HEK293T (cell line): ENCODE measurements around the gene TRIM59.

Source experiments
- CTCF ChIA-PET: fragments of 350-600 bp; formaldehyde crosslinking; extraction: SDS; loops from one replicate; lab custom pipeline; 2021; ENCODE audit warnings: antibody characterized with exemption, inconsistent platforms; lab: Yijun Ruan, JAX
- POLR2A ChIA-PET: fragments of 350-600 bp; formaldehyde crosslinking; extraction: SDS; loops from one replicate; lab custom pipeline; 2020; ENCODE audit warnings: antibody characterized with exemption, inconsistent platforms; lab: Yijun Ruan, JAX
- DNase-seq: peaks from one replicate; pipeline ENCODE4 v3.0.0; 2012; ENCODE audit warnings: mixed read lengths; ENCODE audit errors: extremely low spot score
- ARNT ChIP-seq: fragments of 450-650 bp; IDR thresholded peaks from 2 replicates; pipeline ENCODE4 v1.6.1; 2017; ENCODE audit warnings: mild to moderate bottlenecking
- BHLHE40 ChIP-seq: fragments of 450-650 bp; IDR thresholded peaks from 2 replicates; pipeline ENCODE4 v1.6.1; 2016; ENCODE audit warnings: mild to moderate bottlenecking, moderate library complexity, borderline replicate concordance
- CTBP1 ChIP-seq: fragments of 450-650 bp; IDR thresholded peaks from 2 replicates; pipeline ENCODE4 v1.6.1; 2016; ENCODE audit warnings: borderline replicate concordance
- ELF4 ChIP-seq: fragments of 450-650 bp; IDR thresholded peaks from 2 replicates; pipeline ENCODE4 v1.6.1; 2017; ENCODE audit warnings: antibody characterized with exemption
- FOXA1 ChIP-seq: fragments of 450-650 bp; IDR thresholded peaks from 2 replicates; pipeline ENCODE4 v1.6.1; 2016; ENCODE audit warnings: mild to moderate bottlenecking
- FOXK2 ChIP-seq: fragments of 450-650 bp; IDR thresholded peaks from 2 replicates; pipeline ENCODE4 v1.6.1; 2016; ENCODE audit warnings: mild to moderate bottlenecking
- FOXM1 ChIP-seq: fragments of 450-650 bp; IDR thresholded peaks from 2 replicates; pipeline ENCODE4 v1.6.1; 2017; ENCODE audit warnings: mild to moderate bottlenecking, borderline replicate concordance
- HDGF ChIP-seq: fragments of 450-650 bp; IDR thresholded peaks from 2 replicates; pipeline ENCODE4 v1.6.1; 2017; ENCODE audit warnings: antibody characterized with exemption, borderline replicate concordance
- L3MBTL2 ChIP-seq: fragments of 450-650 bp; conservative IDR thresholded peaks from 2 replicates; pipeline ENCODE4 v1.6.1; 2016; ENCODE audit warnings: mild to moderate bottlenecking
- LEF1 ChIP-seq: fragments of 450-650 bp; IDR thresholded peaks from 2 replicates; pipeline ENCODE4 v1.6.1; 2017; ENCODE audit warnings: mild to moderate bottlenecking, borderline replicate concordance
- NFRKB ChIP-seq: fragments of 450-650 bp; IDR thresholded peaks from 2 replicates; pipeline ENCODE4 v1.6.1; 2016; ENCODE audit warnings: mild to moderate bottlenecking, moderate library complexity
- SP1 ChIP-seq: fragments of 450-650 bp; IDR thresholded peaks from 2 replicates; pipeline ENCODE4 v1.6.1; 2017
- SUZ12 ChIP-seq: fragments of 450-650 bp; IDR thresholded peaks from 2 replicates; pipeline ENCODE4 v1.6.1; 2016; ENCODE audit warnings: mild to moderate bottlenecking
- TARDBP ChIP-seq: fragments of 450-650 bp; IDR thresholded peaks from 2 replicates; pipeline ENCODE4 v1.6.1; 2016
- ZNF384 ChIP-seq: fragments of 450-650 bp; IDR thresholded peaks from 2 replicates; pipeline ENCODE4 v1.6.1; 2016
- TF ChIP-seq, protein P1 (sequence below): fragments of 450-650 bp; IDR thresholded peaks from 2 replicates; pipeline ENCODE4 v1.6.1; 2016

TRIM59 gene

DNA sequence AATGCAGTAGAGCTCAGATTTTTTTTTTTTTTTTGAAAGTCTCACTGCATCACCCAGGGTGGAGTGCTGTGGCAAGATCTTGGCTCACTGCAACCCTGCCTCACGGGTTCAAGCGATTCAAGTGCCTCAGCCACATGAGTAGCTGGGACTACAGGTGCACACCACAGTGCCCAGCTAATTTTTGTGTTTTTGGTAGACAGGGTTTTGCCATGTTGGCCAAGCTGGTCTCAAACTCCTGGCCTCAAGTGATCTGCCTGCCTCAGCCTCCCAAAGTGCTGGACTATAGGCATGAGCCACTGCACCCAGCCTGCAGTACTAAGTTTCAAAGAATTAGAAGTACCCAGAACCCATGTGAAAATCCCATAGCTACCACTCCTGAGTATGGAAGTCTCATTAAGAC is 14.5 kb downstream of the TRIM59 start:
- DNase-seq: no peak
- TF ChIP-seq ELF4: no peak
- no peak for TF ChIP-seq FOXA1
- TF ChIP-seq FOXK2: no peak
- TF ChIP-seq, protein P1, sequence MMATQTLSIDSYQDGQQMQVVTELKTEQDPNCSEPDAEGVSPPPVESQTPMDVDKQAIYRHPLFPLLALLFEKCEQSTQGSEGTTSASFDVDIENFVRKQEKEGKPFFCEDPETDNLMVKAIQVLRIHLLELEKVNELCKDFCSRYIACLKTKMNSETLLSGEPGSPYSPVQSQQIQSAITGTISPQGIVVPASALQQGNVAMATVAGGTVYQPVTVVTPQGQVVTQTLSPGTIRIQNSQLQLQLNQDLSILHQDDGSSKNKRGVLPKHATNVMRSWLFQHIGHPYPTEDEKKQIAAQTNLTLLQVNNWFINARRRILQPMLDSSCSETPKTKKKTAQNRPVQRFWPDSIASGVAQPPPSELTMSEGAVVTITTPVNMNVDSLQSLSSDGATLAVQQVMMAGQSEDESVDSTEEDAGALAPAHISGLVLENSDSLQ: no peak
- no peak for TF ChIP-seq L3MBTL2
- no peak for TF ChIP-seq ARNT
- no peak for TF ChIP-seq BHLHE40
- TF ChIP-seq TARDBP: no peak
- no peak for TF ChIP-seq HDGF
- no peak for TF ChIP-seq SUZ12
- no peak for TF ChIP-seq LEF1
- no peak for TF ChIP-seq NFRKB
- no peak for TF ChIP-seq CTBP1
- no peak for TF ChIP-seq ZNF384
- TF ChIP-seq FOXM1: no peak
- no peak for TF ChIP-seq SP1
- ChIA-PET POLR2A (interaction anchor here (2.7 kb wide), 1 partner anchor 15 kb away, joined by 13 read pairs; the partner anchor contains the start of gene TRIM59), CTCF (no interaction called here)

DNA sequence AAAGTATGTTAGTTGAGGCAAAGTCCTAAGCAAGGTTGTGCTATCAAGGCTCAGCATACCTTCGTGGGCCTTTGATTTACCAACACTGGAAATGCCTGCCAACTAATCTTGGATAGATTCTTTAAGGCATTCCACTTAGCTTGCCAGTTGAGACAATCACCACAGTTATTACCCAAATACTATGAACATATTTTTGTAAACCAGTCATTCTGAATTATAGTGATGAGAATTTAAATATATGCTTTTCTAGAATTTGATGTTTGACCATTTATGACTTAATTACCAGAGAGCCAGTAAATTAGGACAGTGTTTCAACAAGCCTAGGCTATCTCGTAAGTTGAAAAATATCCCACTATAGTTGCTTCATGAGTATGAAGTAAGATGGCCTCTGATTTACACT is 15.5 kb downstream of the TRIM59 start:
- CTCF ChIA-PET: no interaction called here
- POLR2A ChIA-PET: interaction anchor here (2.7 kb wide), 1 partner anchor 16 kb away, joined by 13 read pairs; the partner anchor contains the start of gene TRIM59

DNA sequence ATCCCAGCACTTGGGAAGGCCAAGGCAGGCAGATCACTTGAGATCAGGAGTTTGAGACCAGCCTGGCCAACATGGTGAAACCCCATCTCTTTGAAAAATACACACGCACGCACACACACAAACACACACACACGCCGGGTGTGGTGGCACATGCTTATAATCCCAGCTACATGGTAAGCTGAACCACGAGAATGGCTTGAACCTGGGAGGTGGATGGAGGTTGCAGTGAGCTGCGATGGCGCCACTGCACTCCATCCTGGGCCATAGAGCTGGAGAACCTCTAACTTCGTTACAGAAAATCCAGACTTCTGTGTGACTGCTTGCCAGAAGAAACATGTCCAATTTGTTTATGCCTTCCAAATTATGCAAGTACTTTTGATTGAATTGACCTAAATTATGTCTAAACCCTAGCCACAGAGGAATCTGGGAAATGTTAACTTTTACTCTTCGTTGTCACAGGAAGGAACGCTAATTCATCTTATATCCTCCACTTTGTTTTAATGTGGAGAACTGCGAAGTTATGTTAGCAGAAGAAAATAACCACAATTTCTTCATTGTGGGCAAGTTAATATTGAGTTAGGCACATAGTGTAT is 21.7 kb downstream of the TRIM59 start:
- no peak for TF ChIP-seq SP1
- no peak for TF ChIP-seq CTBP1
- TF ChIP-seq, protein P1: no peak
- no peak for TF ChIP-seq NFRKB
- no peak for TF ChIP-seq TARDBP
- no peak for TF ChIP-seq ZNF384
- no peak for TF ChIP-seq ELF4
- no peak for TF ChIP-seq LEF1
- TF ChIP-seq HDGF: no peak
- TF ChIP-seq FOXA1: no peak
- no peak for TF ChIP-seq SUZ12
- no peak for TF ChIP-seq L3MBTL2
- TF ChIP-seq ARNT: no peak
- TF ChIP-seq FOXK2: no peak
- TF ChIP-seq FOXM1: no peak
- TF ChIP-seq BHLHE40: no peak
- CTCF ChIA-PET: no interaction called here
- POLR2A ChIA-PET: no interaction called here
- DNase-seq: no peak

More for the DNA sequence above, 15.5 kb downstream of the TRIM59 start:
- TF ChIP-seq FOXA1 (no peak), ELF4 (no peak), SP1 (no peak), BHLHE40 (no peak), NFRKB (no peak), ZNF384 (no peak), FOXM1 (no peak), HDGF (no peak), LEF1 (no peak), CTBP1 (no peak)
- TF ChIP-seq, protein P1: no peak
- no peak for DNase-seq

DNA sequence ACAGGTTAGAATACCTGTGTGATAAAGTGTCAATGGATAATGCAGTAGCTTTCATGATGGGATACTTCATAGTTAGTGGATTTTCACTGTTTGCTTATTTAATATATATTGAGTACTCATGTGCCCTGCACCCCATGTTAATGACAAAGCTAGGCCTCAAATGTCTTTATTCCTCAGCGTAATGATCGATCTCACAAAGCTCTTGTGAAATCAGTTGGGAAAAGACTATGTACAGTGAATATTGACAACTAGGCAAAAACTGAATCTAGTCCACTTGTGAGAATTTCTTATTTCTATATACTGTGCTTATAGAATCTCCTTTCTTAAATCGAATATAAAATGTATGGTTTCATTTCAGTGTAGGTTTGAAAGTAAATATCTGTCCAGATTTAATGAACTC is 32.3 kb downstream of the TRIM59 start:
- DNase-seq: no peak
- TF ChIP-seq ARNT: no peak
- TF ChIP-seq SUZ12: no peak
- TF ChIP-seq SP1: no peak
- TF ChIP-seq LEF1: no peak
- TF ChIP-seq HDGF: no peak
- no peak for TF ChIP-seq BHLHE40
- TF ChIP-seq ZNF384: no peak
- ChIA-PET POLR2A (no interaction called here), CTCF (no interaction called here)

DNA sequence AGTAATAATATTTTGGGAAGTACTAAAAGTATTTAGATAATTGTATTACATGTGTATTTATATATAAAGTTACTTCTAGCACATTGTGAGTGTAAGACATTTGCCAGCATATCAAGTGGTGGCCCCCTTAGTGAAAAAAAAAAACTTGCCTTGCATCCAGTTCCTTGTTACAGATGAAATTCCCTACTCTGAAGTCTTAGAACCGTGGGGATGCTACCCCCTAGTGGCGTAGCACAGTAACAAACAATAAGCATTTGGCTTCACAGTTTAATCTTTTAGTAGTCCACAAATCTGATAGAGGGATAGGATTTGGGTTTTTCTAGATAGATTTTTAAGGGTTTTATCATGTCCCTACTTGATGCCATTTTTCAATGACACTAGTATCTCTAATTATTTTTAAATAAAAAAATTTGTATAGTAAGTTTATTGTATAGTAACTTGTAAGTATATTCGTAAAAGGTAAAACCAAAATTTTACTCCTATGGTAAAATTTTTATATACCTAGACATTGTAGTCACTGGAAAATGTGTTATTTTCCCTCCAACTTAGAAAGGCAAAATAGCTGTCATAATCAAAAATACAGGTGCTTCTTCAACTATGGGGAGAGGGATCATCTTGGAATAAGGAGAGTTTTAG is 35.9 kb downstream of the TRIM59 start:
- TF ChIP-seq, protein P1: no peak
- TF ChIP-seq ZNF384: peak; percentile 91
- TF ChIP-seq NFRKB: no peak
- CTCF ChIA-PET: interaction anchor here (1.1 to 1.2 kb wide), 2 partner anchors 20 to 251 kb away, joined by 3 to 5 read pairs; no protein-coding TSS in a partner anchor
- peak; percentile 63 for DNase-seq
- POLR2A ChIA-PET: no interaction called here

DNA sequence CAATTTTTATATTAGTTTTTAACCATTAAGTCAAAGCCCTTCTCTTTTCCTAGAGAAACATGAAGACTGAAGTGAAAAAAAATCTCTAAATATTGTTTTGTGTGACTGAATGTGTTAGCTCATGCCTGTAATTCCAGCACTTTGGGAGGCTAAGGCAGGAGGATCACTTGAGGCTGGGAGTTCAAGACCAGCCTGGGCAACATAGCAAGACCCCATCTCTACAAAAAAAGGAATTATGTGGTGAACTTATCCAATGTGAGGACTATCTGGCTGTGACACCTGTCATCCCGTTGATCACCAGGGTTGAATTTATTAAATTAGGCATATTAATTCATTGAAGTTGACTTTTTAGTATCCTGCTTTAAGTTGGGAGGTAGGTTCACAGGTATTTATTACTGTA is 37.1 kb downstream of the TRIM59 start:
- no peak for DNase-seq
- no peak for TF ChIP-seq CTBP1
- TF ChIP-seq FOXA1: no peak
- no peak for TF ChIP-seq HDGF
- no peak for TF ChIP-seq LEF1
- no peak for TF ChIP-seq SP1
- TF ChIP-seq, protein P1: no peak
- no peak for TF ChIP-seq TARDBP
- CTCF ChIA-PET: interaction anchor here (1.2 kb wide), 1 partner anchor 249 kb away, joined by 5 read pairs; no protein-coding TSS in a partner anchor
- POLR2A ChIA-PET: no interaction called here
